H9 (cell line): ENCODE measurements around the gene RARB. TPM values are rescaled to one million over a fixed set of nuclear protein-coding genes. Genes with fewer than 3 reads are reported as not detected.

Experiments used
- DNase-seq: peaks from one replicate; pipeline ENCODE4 v3.0.0-alpha.2; 2017
- H2AFZ ChIP-seq: one replicate; pipeline ENCODE4 v1.6.1; 2013; ENCODE audit warnings: mild to moderate bottlenecking, low read length, control low read depth, moderate library complexity
- H2AK5ac ChIP-seq: 2 replicates; pipeline ENCODE4 v1.6.1; 2013; ENCODE audit warnings: low read length, control low read depth, mixed read lengths; ENCODE audit not compliant: insufficient read length
- H2BK120ac ChIP-seq: one replicate; pipeline ENCODE4 v1.6.1; 2013; ENCODE audit warnings: low read depth, mild to moderate bottlenecking, low read length, control low read depth, inconsistent platforms; ENCODE audit not compliant: poor library complexity, severe bottlenecking
- H2BK12ac ChIP-seq: 2 replicates; pipeline ENCODE4 v1.6.1; 2013; ENCODE audit warnings: low read length, control low read depth, mixed read lengths, low read depth; ENCODE audit not compliant: insufficient read length
- H2BK15ac ChIP-seq: 2 replicates; pipeline ENCODE4 v1.6.1; 2013; ENCODE audit warnings: low read depth, low read length, control low read depth
- H2BK20ac ChIP-seq: one replicate; pipeline ENCODE4 v1.6.1; 2013; ENCODE audit warnings: low read depth, mild to moderate bottlenecking, low read length, control low read depth, inconsistent platforms; ENCODE audit not compliant: poor library complexity, severe bottlenecking
- H2BK5ac ChIP-seq: 2 replicates; pipeline ENCODE4 v1.6.1; 2013; ENCODE audit warnings: low read length, control low read depth, mixed read lengths; ENCODE audit not compliant: insufficient read length
- H3K14ac ChIP-seq: 2 replicates; pipeline ENCODE4 v1.6.1; 2013; ENCODE audit warnings: low read length, control low read depth; ENCODE audit not compliant: insufficient read depth
- H3K18ac ChIP-seq: 2 replicates; pipeline ENCODE4 v1.6.1; 2013; ENCODE audit warnings: low read depth, mild to moderate bottlenecking, mixed read lengths, low read length, control low read depth; ENCODE audit not compliant: insufficient read length
- H3K23ac ChIP-seq: 2 replicates; pipeline ENCODE4 v1.6.1; 2013; ENCODE audit warnings: low read length, control low read depth, mixed read lengths, low read depth; ENCODE audit not compliant: insufficient read length
- H3K23me2 ChIP-seq: 2 replicates; pipeline ENCODE4 v1.6.1; 2013; ENCODE audit warnings: low read depth, mild to moderate bottlenecking, mixed read lengths, low read length, control low read depth; ENCODE audit not compliant: insufficient read length, poor library complexity, severe bottlenecking
- H3K27ac ChIP-seq: 2 replicates; pipeline ENCODE4 v1.5.1; 2013; ENCODE audit warnings: low read length, control low read depth, mixed read lengths, low read depth; ENCODE audit not compliant: insufficient read length
- H3K27me3 ChIP-seq: 2 replicates; pipeline ENCODE4 v1.6.1; 2013; ENCODE audit warnings: low read length, control low read depth, inconsistent platforms; ENCODE audit not compliant: insufficient read depth
- H3K4ac ChIP-seq: 2 replicates; pipeline ENCODE4 v1.6.1; 2013; ENCODE audit warnings: low read depth, mild to moderate bottlenecking, control low read depth, inconsistent platforms, low read length, moderate library complexity
- H3K4me1 ChIP-seq: 2 replicates; pipeline ENCODE4 v1.6.1; 2013; ENCODE audit warnings: low read length, control low read depth, inconsistent platforms; ENCODE audit not compliant: insufficient read depth
- H3K4me2 ChIP-seq: 2 replicates; pipeline ENCODE4 v1.6.1; 2013; ENCODE audit warnings: low read length, control low read depth, mixed read lengths; ENCODE audit not compliant: insufficient read length, insufficient read depth
- H3K56ac ChIP-seq: 2 replicates; pipeline ENCODE4 v1.6.1; 2013; ENCODE audit warnings: low read depth, mild to moderate bottlenecking, mixed read lengths, low read length, control low read depth; ENCODE audit not compliant: insufficient read length
- H3K79me1 ChIP-seq: 2 replicates; pipeline ENCODE4 v1.6.1; 2013; ENCODE audit warnings: low read depth, mild to moderate bottlenecking, moderate library complexity, low read length, control low read depth, inconsistent platforms; ENCODE audit not compliant: insufficient read depth, poor library complexity, severe bottlenecking
- H3K79me2 ChIP-seq: 2 replicates; pipeline ENCODE4 v1.6.1; 2013; ENCODE audit warnings: low read length, control low read depth, inconsistent platforms; ENCODE audit not compliant: insufficient read depth
- H3K9ac ChIP-seq: 2 replicates; pipeline ENCODE4 v1.6.1; 2013; ENCODE audit warnings: low read length, control low read depth, mixed read lengths; ENCODE audit not compliant: insufficient read length; ENCODE audit errors: extremely low read depth
- H3K9me3 ChIP-seq: one replicate; pipeline ENCODE4 v1.6.1; 2013; ENCODE audit warnings: low read depth, low read length, inconsistent platforms; ENCODE audit not compliant: control insufficient read depth
- H3T11ph ChIP-seq: one replicate; pipeline ENCODE4 v1.6.1; 2013; ENCODE audit warnings: mild to moderate bottlenecking, low read length, control low read depth, inconsistent platforms
- H4K20me1 ChIP-seq: one replicate; pipeline ENCODE4 v1.6.1; 2013; ENCODE audit not compliant: control insufficient read depth, insufficient read length, insufficient read depth
- H4K5ac ChIP-seq: 2 replicates; pipeline ENCODE4 v1.6.1; 2013; ENCODE audit warnings: low read depth, mild to moderate bottlenecking, mixed read lengths, low read length, control low read depth; ENCODE audit not compliant: insufficient read length
- H4K8ac ChIP-seq: replicated peaks from 2 replicates; pipeline ENCODE4 v1.6.1; 2013; ENCODE audit warnings: low read length, control low read depth, mixed read lengths, low read depth; ENCODE audit not compliant: insufficient read length
- H4K91ac ChIP-seq: 2 replicates; pipeline ENCODE4 v1.6.1; 2013; ENCODE audit warnings: low read depth, mild to moderate bottlenecking, moderate library complexity, mixed read lengths, low read length, control low read depth; ENCODE audit not compliant: insufficient read length
- H3K27ac Mint-ChIP-seq, 3 experiments: 2 replicates in 2 of 3; 3 replicates in 1 of 3; pipeline ENCODE4 v1.8.0; 2020 to 2021; ENCODE audit warnings: mixed read lengths in 3 of 3, mild to moderate bottlenecking in 1 of 3, moderate library complexity in 1 of 3
- H3K27me3 Mint-ChIP-seq: 2 replicates; pipeline ENCODE4 v1.8.0; 2021; ENCODE audit warnings: low read depth, mild to moderate bottlenecking, moderate library complexity, mixed read lengths
- H3K36me3 Mint-ChIP-seq, 3 experiments: 2 replicates in 2 of 3; 3 replicates in 1 of 3; pipeline ENCODE4 v1.8.0; 2020 to 2021; ENCODE audit warnings: low read depth in 3 of 3, mixed read lengths in 3 of 3; ENCODE audit not compliant: insufficient read depth in 1 of 3
- H3K4me1 Mint-ChIP-seq, 2 experiments: 2 replicates each; pipeline ENCODE4 v1.8.0; 2020; ENCODE audit warnings: mixed read lengths in 2 of 2
- H3K4me3 Mint-ChIP-seq, 2 experiments: 2 replicates in 1 of 2; 3 replicates in 1 of 2; pipeline ENCODE4 v1.8.0; 2020 to 2021; ENCODE audit warnings: mild to moderate bottlenecking in 2 of 2, mixed read lengths in 2 of 2, moderate library complexity in 1 of 2
- H3K9me3 Mint-ChIP-seq, 2 experiments: 2 replicates in 1 of 2; 3 replicates in 1 of 2; pipeline ENCODE4 v1.8.0; 2020; ENCODE audit warnings: mild to moderate bottlenecking in 2 of 2, mixed read lengths in 2 of 2, moderate library complexity in 1 of 2
- CTCF ChIP-seq: fragments of 200-600 bp; sonication (generic); conservative IDR thresholded peaks from 3 replicates; pipeline ENCODE4 v1.8.0; 2021; ENCODE audit warnings: antibody characterized with exemption, mild to moderate bottlenecking
- WGBS: extraction: QIAGEN DNeasy Blood & Tissue Kit; methylation state at CpG from one replicate; pipeline ENCODE4 v1.1.7; 2013; ENCODE audit warnings: missing lambda C conversion rate, low lambda C conversion rate, mixed read lengths; ENCODE audit not compliant: insufficient read length; ENCODE audit errors: extremely low coverage; 5-methylcytosine and 5-hydroxymethylcytosine counted together
- total RNA-seq: library from RNA; stranded (reverse); gene quantifications from 2 replicates; pipeline ENCODE4 v1.2.1, GENCODE V29; 2021

The RARB gene
- total RNA-seq, 1 experiment from 2014 or later, result 0.22 TPM

DNA sequence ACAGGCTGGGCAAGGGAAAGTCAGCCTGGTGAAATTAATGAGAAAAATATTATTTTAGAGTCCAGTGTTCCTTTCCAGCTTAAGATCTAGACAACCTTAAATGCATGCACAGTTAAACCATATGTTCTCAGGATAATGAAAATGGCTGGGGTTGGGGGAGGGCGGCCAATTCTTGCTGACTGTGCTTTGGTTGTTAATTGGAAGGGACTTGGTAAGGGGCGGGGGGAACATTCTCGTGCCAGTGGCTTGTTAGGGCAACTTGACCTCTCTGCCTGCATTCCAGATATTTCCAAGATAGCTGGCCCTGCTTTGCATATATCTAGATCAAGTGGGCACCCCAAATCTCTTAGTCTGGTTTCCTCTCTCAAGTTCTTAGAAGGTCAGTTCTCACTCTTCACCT is 124.2 kb downstream of the RARB start:
- Histone ChIP-seq H3K27ac (no peak overlapping the region), H4K5ac (no peak overlapping the region), H3T11ph (no peak overlapping the region), H3K23me2 (no peaks in the 10 kb centered on the region), H3K79me1 (no peaks in the 10 kb centered on the region), H3K4me2 (no peak overlapping the region), H3K79me2 (no peaks in the 10 kb centered on the region), H2AK5ac (no peak overlapping the region), H4K20me1 (no peaks in the 10 kb centered on the region), H3K9me3 (no peaks in the 10 kb centered on the region), H2BK12ac (no peak overlapping the region), H2BK20ac (no peak overlapping the region), H2AFZ (no peak overlapping the region), H2BK120ac (no peak overlapping the region), H3K14ac (no peak overlapping the region), H3K9ac (no peak overlapping the region), H2BK5ac (no peak overlapping the region), H3K23ac (no peak overlapping the region), H3K4ac (no peak overlapping the region), H3K18ac (no peak overlapping the region), H4K91ac (no peak overlapping the region), H3K27me3 (no peaks in the 10 kb centered on the region; the same call in 1 of the 2 replicates), H4K8ac (no peak overlapping the region), H3K56ac (no peak overlapping the region), H3K4me1 (no peaks in the 10 kb centered on the region), H2BK15ac (no peak overlapping the region)
- H3K36me3 Mint-ChIP-seq, result no peaks in the 10 kb centered on the region
- no peak for TF ChIP-seq CTCF
- no peak overlapping the region for H3K4me3 Mint-ChIP-seq
- no CpG with 5 or more reads among the region's 3 CpGs for WGBS
- H3K9me3 Mint-ChIP-seq, result peaks cover 0 to 2% of the 10 kb centered on the region in 2 experiments; a peak in 1 of 5 replicates
- no peak overlapping the region for H3K27ac Mint-ChIP-seq
- H3K4me1 Mint-ChIP-seq, result peaks cover 5 to 6% of the 10 kb centered on the region in 2 experiments
- no peak for DNase-seq
- no peaks in the 10 kb centered on the region for H3K27me3 Mint-ChIP-seq
